Colon (tissue), 2 donors: Measurements from ENCODE around the gene DPM3.
"Not testable (repeated sequence)": the region's sequence is repeated elsewhere in the genome, so short reads cannot be mapped to it uniquely, and the experiment has no call there.

Experiments used
- FAIRE-seq: peaks from 2 replicates; lab custom pipeline; 2012; peaks lifted over from hg19 to GRCh38; lab: Jason Lieb, UNC
- donor health status: control.
- donor health status: control.

The DPM3 gene

DNA sequence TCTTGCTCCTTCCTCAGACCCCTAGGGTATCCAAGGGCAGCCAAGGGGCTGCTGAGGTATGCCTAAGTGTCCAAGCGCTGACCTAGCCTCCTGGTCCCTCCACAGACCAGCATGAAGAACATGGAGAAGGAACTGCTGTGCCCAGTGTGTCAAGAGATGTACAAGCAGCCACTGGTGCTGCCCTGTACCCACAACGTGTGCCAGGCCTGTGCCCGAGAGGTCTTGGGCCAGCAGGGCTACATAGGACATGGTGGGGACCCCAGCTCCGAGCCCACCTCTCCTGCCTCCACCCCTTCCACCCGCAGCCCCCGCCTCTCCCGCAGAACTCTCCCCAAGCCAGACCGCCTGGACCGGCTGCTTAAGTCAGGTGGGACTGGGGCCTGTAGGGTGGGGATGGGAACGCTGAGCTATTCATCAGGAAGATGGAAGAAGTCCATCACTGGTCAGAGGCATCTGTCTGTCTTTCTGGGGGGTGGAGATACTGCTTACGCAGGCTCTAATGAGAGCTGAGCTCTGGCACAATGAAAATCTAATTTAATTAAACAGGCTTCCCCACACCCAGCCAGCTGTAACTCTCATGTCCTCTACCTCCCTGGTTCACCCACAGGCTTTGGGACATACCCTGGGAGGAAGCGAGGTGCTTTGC, 35.1 kb upstream of the DPM3 start:
- no peak for FAIRE-seq

DNA sequence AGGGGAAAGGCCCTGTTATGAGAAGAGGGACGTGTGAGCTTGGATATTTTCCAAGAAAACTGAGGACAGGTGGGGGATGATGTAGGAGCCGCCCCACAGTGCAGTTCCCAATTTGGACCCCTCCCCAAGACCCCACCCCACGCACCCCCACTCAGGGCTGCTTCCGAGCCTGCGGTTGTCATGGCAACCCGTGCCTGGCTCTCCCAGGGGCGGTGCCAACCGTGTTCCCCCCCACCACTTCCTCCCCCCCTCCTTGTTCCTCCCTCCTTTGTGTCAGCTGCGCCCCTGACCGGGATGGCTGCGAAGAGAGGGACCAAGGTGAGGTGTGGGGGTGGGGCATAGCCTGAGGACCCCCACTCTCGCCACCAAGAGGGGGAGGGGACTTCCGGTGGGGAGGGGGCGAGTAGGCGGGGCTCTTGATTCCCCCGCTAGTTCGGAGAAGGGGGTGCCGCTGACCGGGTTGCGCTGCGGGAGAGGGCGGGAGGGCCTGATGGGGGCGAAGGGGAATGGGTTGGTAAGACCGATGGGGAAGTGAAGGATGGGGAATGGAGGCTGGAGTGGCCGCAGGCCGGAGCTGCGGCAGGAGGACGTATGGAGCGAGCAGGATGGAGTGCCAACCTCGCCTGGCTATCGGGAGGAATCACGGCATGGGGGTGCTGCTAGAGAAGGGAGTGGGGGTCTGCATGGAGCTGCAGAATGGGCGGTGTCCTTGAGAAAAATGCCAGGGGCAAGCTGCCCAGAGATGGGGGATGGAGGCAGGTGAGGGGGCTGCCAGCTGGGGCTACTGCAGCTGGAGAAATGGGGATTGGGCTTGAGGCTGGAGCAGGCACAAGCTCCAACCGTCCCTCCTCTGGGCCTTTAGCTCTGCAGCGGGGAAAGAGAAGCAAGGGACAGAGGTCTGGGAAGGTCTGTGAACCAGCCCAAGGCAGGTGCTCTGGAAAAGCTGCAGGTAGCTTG, 34.3 kb upstream of the DPM3 start:
- no peak for FAIRE-seq

DNA sequence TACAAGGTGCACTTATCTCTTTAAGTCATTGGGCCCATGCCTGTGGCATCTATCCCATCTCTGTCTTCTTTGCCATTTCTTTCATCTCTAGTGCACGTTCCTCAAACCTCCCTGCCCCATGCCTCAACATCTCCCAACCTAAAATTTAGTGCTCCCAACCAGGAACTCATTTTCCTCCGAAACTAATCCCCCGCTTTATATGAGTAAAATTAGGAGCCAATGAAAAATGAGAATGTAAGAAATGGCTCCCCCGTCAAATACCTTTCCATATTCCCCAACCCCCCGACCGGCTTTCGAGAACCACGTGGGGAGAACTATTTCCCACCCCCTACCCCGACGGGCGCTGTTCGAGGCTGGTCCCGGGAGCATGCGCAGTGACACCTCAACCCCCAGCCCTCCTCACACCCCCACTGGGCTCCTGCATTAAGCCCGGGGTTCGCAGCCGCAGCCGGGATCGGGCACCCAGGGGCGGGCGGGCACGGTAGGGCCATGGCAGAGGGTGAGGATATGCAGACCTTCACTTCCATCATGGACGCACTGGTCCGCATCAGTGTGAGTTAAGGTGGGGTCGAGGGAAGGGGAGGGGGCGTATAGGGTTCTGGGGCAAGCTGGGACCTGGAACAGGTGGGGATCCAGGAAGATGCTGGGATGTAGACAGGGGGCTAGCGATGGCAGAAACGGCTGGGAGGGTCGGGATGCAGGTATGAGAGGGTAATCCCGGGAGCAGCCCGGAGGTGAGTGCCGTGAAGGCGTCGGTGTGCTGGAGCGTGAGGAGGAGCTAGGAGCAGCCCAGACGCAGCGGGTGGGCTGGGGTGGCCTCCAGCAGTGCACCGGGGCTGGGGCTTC, 33.4 kb upstream of the DPM3 start, which contains the start of gene TRIM46:
TRIM46 (plus strand) TSS at position 372 of the 846 bp plus-strand sequence; CDS start at position 490, 118 bp downstream.
- FAIRE-seq, result no peak

DNA sequence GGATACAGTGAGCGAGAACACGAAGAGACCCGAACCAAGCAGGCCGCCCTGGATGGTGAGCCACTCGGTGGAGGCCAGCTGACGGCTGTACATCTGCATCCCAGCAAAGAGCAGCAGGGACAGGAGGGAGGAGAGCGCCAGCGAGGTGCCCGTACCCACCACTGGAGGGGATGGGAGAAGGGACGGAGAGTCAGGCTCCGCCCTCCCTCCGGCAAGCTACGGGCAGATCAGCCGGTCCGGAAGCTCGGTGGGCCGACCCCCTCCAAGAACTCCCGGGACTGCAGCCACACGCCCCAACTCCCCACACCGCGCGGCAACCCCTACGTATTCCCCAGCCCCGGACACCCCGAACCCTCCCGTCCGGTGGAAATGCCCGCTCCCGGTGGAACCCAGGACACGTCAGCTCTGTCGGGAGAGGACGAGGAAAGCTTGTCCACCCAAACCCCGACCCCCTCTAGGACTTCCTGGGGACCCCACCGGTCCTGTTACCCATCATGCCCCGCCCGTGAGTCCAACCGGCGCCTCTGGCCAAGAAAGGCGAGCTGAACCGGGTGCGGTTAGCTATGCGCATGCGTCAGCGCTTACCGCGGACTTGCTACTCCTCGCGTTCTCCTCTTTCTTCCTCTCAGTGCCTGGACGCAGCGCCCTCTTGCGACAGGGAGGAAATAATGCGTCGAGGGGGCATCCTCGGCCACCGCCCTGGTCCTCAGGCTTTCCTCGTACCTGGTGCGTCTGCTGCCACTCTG, 32.6 kb upstream of the DPM3 start, which contains the start of gene KRTCAP2:
KRTCAP2 (minus strand) TSS at position 573 of the 746 bp plus-strand sequence; CDS start at position 493, 80 bp downstream.
- FAIRE-seq, result no peak

DNA sequence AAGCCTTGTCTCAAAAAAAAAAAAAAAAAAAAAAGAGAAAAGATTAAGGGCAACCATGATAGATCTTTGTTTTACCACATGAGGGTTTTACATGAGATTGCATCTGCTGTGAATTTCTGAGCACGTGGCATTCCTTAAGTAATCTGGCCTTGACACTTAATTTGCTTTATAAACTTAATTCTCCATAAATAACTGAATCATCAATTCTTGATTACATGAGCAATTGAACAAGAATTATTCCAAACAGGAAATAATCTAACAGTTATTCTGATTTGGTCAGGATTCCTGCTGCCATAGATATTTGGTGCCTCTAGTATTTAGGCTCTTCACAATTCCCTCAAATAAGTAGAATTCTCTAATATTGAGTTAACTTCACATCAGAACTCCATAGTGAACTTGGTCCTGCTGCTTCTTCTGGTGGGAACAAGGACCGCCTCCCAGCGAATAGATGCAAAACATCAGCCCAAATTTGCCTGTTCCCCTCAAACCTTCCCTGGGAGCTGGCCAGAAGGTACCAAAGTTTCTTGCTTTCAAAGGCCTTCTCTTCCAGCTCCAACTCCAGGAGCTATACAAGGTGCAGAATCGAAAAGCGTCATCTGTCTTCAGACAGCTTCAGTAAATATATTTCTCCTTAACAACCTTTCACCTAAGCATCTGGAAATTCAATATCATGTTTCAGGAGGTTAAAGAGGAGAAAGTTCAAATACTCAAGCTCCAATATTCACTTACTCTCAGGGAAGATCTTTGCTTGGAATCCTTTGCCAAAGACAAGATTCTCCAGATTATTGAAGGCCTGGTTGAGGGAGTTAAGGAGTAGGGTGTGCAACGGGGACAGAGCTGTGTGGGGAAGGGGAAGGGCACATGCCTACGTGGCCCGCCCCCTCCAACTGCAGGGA, 31.8 kb upstream of the DPM3 start:
- no peak for FAIRE-seq

DNA sequence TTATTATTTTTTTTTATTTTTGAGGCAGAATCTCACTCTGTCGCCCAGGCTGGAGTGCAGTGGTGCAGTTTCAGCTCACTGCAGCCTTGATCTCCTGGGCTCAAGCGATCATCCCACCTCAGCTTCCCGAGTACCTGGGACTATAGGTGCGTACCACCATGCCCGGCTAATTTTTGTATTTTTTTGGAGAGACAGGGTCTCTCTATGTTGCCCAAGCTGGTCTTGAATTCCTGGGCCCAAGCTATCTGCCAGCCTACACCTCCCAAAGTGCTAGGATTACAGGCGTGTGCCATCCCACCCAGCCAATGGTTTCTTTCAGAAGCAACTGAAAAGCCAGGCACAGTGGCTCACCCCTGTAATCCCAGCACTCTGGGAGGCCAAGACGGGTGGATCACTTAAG, 30.5 kb upstream of the DPM3 start:
- no peak for FAIRE-seq

DNA sequence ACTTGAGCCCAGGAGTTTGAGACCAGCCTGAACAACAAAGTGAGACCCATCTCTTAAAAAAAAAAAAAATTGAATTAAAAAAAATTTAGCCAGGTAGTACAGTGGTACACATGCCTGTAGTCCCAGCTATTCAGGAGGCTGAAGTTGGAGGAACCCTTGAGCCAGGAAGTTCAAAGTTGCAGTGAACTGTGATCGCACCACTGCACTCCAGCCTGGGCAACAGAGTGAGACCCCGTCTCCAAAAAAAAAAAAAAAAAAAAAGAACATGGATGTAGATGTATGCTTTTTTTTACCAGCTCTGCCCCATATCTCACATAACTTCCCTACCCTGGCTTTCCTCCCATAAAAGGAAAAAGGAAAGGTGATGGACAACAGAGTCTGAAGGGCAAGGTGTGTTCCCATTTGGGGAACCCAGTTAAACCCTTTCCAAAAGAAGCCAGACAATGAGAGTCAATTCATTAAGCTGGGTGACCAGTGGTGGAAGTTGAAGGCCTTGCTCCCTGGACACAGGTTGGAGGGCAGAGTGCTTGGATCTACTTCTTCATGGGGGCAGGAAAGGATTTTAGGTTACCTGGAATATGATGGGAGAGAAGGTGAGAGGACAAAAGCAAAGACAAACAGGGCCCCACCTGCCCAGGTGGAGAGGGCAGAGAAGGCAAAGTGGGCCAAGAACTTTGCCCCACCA, 29.9 kb upstream of the DPM3 start:
- no peak for FAIRE-seq

DNA sequence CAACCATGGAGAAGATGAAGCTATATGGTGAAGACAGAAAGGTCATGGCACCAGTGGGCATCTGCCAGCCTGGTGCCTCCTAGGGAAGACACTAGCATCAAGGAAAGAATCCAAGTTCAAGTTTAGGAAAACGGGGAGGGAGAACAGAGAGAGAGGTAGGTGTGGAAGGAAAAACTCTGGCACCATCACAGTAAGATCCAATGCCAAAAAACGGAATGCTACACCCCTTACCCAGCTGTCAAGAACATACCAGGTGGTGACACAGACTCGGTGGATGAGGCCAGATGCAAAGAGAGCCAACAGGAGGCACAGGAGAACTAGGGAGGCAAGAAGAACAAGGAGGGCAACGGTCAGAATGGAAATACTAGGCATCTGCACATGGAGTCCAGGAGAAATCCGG, 29.2 kb upstream of the DPM3 start:
- no peak for FAIRE-seq

DNA sequence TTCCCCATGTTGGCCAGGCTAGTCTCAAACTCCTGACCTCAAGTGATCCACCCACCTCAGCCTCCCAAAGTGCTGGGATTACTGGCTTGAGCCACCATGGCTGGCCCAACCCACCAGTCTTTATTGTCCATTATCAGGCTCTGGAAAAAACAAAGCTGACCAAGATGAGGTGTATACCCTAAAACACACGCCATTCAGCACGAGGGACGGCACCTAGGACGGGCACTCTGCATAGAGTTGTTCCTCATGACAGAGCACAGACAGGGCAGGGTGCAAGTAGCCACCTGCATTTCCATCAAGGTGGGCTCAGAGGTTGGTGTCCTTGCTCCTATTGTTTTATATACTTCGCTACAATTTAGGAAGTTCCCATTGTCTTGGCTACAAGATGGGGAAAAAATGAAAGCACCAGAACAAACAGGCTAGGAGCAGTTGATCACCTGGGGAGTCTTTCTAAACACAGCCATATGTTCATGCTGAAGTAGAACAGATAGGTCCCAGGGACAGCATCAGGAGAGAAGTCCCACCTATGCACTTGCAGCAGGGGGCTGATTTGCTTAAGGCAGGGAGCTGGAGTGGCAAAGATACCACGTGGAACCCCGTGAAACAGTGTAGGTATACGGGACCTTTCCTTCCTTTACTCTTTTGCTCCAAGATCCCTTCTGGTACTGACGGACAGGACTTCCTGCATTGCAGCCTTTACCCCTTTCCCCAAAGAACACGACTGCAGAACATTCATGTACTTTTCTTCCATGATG, 28.3 kb upstream of the DPM3 start:
- no peak for FAIRE-seq

DNA sequence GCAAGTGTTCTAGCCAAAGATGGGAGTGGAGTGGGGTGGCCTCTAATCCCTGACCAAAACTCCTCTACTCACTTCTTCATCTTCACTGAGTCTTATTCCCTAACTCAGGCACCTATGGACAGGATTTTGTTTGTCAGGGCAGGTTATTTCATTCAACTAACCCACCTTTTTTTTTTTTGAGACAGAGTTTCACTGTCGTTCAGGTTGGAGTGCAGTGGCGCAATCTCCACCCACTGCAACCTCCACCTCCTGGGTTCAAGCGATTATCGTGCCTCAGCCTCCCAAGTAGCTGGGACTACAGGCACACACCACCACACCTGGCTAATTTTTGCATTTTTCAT, 27.7 kb upstream of the DPM3 start:
- not testable (repeated sequence) for FAIRE-seq

DNA sequence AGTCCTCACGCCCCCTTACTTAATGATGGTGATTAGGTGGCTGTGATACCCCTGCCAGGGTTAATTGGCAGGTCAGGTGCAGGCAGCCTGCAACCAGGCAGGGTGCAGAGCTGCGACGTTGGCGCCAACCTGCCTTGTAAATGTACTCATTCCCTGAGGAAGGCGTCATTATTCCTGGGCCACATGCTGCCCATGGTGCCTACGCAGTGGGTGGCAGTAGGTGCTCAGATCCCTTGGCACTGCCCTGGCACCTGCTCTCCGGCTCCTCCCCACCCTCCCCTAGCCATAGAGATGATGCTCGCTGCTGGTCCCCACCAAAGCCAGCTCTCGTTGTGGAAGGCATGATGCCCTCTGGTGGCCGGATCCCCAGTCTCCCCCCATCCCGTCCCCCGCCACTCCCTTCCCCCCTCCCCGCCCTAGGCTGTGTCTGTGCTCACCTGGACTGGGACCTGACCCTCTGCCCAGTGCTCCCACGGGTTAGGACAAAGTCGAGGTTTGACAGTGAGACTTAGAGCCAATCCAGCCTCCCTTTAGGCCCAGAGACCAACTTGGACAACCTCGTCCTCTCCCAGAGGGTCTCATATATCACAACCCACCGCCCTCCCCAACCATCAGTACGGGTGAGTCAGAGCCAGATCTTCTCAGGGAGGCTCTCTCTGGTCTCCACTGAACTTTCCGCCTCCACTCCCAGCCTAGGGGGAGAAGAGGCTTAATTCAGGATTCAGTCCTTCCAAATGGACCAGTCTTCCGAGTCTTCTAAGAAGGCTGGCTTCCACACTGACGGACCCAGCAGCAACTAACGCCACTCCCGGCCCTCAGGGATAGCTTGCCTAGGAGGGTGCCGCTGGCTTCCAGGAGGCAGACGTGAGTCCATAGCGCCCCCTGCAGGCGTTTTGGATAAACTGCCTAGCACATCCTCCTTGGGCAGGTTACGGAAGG, 27.1 kb upstream of the DPM3 start:
- FAIRE-seq, result no peak

DNA sequence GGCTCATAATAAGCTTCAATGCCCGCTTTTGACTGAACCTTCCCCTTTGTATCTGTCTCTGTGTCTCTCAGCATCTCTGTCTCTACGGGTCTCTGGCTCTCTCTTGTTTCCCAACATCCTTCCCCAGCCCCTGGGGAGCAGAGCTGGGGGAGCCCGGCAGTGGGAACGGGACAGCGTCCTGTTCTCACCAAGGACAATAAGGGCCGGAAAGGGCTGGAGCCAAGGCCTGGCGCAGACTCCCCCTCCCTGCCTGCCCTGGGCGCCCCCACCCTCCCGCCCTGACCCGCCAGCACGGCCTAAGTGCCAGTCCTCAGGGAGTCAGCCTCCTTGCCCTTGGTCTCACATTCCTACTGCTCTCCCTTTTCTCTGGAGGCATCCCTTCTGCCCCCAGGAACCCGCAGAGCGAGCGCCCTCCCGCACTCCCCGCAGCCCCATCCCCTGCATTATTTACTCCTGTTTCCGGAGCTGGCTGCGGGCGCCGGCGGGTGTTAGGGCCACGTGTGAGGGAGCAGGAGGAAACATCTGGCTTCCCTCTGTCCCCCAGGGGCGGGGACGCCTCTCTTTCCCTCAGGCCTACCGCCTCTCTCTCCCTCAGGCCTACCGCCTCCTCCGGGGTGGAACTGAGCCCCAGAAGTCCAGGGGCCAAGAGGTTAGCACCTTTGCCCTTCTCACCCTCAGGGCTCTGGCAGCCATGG, 26.3 kb upstream of the DPM3 start:
- FAIRE-seq, result no peak

DNA sequence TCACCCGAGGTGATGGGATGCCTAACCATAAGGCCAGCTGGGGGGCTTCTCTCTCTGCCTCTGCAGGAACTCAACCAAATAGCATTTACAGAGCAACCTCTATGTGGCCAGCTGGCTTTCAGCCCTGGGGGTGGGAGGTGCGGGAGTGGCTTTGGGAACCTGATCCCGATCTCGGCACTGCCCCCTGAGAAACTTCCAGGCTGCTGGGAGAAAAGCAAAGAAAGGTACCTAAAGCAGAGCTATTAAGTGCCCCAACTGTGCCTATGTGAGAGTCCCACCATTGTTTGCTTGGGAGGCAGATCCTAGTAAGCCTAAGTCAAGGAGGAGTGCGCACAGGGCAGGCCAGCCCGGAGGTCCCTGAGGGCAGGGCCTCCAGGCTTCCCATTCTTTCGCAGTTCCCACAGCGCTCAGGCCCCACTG, 25.7 kb upstream of the DPM3 start:
- FAIRE-seq, result no peak

DNA sequence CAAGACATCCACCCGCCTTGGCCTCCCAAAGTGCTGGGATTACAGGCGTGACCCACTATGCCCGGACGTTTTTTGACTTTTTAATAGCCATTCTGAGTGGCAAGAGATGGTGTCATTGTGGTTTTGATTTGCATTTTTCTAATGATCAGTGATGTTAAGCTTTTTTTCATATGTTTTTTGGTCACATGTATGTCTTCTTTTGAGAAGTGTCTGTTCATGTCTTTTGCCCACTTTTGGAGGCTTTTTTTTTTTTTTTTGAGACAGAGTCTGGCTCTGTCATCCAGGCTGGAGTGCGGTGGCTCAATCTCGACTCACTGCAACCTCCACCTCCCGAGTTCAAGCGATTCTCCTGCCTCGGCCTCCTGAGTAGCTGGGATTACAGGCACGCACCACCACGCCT, 24.3 kb upstream of the DPM3 start:
- not testable (repeated sequence) for FAIRE-seq

DNA sequence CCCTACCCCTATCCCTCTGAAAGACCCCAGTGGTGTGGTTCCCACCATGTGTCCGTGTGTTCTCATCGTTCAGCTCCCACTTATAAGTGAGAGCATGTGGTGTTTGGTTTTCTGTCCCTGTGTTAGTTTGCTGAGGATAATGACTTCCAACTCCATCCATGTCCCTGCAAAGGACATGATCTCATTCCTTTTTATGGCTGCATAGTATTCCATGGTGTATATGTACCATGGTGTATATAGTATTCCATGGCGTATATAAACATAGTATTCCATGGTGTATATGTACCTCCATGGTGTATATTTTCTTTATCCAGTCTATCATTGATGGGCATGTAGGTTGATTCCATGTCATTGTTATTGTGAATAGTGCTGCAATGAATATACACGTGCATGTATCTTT, 23.5 kb upstream of the DPM3 start:
- not testable (repeated sequence) for FAIRE-seq

DNA sequence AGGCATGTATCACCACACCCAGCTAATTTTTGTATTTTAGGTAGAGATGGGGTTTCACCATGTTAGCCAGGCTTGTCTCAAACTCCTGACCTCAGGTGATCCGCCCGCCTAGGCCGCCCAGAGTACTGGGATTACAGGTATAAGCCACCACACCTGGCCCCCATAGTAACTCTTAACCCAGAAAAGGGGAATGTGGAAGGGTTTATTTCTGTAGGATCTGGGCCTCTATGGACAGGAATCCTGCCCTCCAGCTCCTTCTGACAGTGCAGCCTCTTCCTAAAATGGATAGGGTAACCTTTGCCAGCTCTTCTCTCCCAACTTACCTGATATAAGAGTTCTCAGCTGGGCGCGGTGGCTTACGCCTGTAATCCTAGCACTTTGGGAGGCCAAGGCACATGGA, 22.3 kb upstream of the DPM3 start:
- FAIRE-seq, result not testable (repeated sequence)

DNA sequence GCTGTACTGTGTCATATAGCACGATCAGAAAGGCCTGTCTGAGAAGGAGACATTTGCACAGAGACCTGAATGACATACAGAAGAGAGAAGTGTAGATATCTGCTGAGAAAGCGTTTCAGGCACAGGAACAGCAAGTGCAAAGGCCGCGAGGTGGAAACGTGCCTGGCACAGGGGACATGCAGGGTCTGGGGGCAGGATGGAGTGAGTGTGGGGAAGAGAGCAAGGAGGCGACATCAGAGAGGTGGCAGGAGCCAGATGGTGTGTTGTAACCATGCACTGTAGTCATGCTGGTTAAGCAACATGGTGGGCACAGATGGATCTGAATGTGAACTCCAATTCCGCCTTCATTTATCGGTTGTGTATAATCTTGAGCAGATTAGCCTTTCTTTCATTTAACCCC, 19.8 kb upstream of the DPM3 start:
- no peak for FAIRE-seq
